Mammary epithelial cell (primary cell): Measurements from ENCODE around the gene SENP7.

Source experiments
- CTCF ChIP-seq, 2 donors: IDR thresholded peaks in 1 of 2; conservative IDR thresholded peaks in 1 of 2; 2 replicates each; pipeline ENCODE4 v1.5.1; 2011 to 2012; ENCODE audit warnings: inconsistent platforms in 2 of 2, low read length in 2 of 2, mild to moderate bottlenecking in 2 of 2, control low read depth in 1 of 2, low read depth in 1 of 2; ENCODE audit not compliant: insufficient read depth in 1 of 2; ENCODE audit errors: extremely low read depth in 1 of 2
- EZH2 ChIP-seq: IDR thresholded peaks from 2 replicates; pipeline ENCODE4 v1.6.1; 2012; ENCODE audit warnings: low read length, inconsistent platforms, borderline replicate concordance

GRCh38 chr3:101383156-101383575 is 129.8 kb downstream of the SENP7 start:
- TF ChIP-seq CTCF (conservative IDR thresholded peaks at IDR 0.05 in 1 of 2, IDR thresholded peaks at IDR 0.05 in 1 of 2; ENCODE audit: extremely low read depth in 1 of 2, insufficient read depth in 1 of 2, low read depth in 1 of 2, low read length in 2 of 2) (no peak), EZH2 (no peak)
